Liver (tissue), 9 donors: ENCODE data around the gene CCT5. TPM values are rescaled to one million over a fixed set of nuclear protein-coding genes. Genes with fewer than 3 reads are reported as not detected.

Source experiments
- DNase-seq: peaks from one replicate; pipeline ENCODE4 v3.0.0-alpha.2; 2017; ENCODE audit warnings: low spot score
- H3K27ac ChIP-seq, 2 donors: one replicate each; pipeline ENCODE4 v1.7.0; 2013; ENCODE audit warnings: inconsistent platforms in 2 of 2, low read length in 2 of 2, control low read depth in 1 of 2, low read depth in 1 of 2, mild to moderate bottlenecking in 1 of 2
- H3K27me3 ChIP-seq, 4 donors: one replicate each; pipeline versions ENCODE4 v1.6.1 to v1.7.0; 2013; ENCODE audit warnings: low read length in 3 of 4, inconsistent platforms in 1 of 4, mild to moderate bottlenecking in 1 of 4, moderate library complexity in 1 of 4; ENCODE audit not compliant: control insufficient read depth in 4 of 4, insufficient read depth in 4 of 4
- H3K36me3 ChIP-seq, 4 donors: one replicate each; pipeline versions ENCODE4 v1.6.1 to v1.7.0; 2013; ENCODE audit warnings: low read length in 3 of 4, mild to moderate bottlenecking in 3 of 4, low read depth in 1 of 4, moderate library complexity in 1 of 4; ENCODE audit not compliant: control insufficient read depth in 4 of 4, insufficient read depth in 3 of 4
- H3K4me1 ChIP-seq, 4 donors: one replicate each; pipeline versions ENCODE4 v1.6.1 to v1.7.0; 2013; ENCODE audit warnings: low read length in 3 of 4, mild to moderate bottlenecking in 3 of 4, moderate library complexity in 1 of 4; ENCODE audit not compliant: control insufficient read depth in 4 of 4, insufficient read depth in 4 of 4
- H3K4me3 ChIP-seq, 3 donors: one replicate each; pipeline versions ENCODE4 v1.6.1 to v1.7.0; 2013; ENCODE audit warnings: low read length in 3 of 3, control low read depth in 1 of 3, low read depth in 1 of 3, mild to moderate bottlenecking in 1 of 3
- H3K9ac ChIP-seq, 2 donors: one replicate each; pipeline ENCODE4 v1.7.0; 2013; ENCODE audit warnings: low read length in 2 of 2, mild to moderate bottlenecking in 2 of 2, moderate library complexity in 2 of 2, control low read depth in 1 of 2, low read depth in 1 of 2
- H3K9me3 ChIP-seq, 4 donors: one replicate each; pipeline versions ENCODE4 v1.6.1 to v1.7.0; 2013; ENCODE audit warnings: low read length in 3 of 4; ENCODE audit not compliant: control insufficient read depth in 4 of 4
- ATF3 ChIP-seq: IDR thresholded peaks from 2 replicates; pipeline ENCODE4 v1.6.1; 2016; ENCODE audit warnings: antibody characterized with exemption
- CTCF ChIP-seq: fragments of 150-350 bp; IDR thresholded peaks from 2 replicates; pipeline ENCODE4 v1.5.1; 2017; ENCODE audit warnings: improper control_type of control experiment, low read depth, low read length; ENCODE audit not compliant: missing input control
- FOXA1 ChIP-seq: IDR thresholded peaks from 2 replicates; pipeline ENCODE4 v1.6.1; 2016; ENCODE audit warnings: antibody characterized with exemption
- FOXA2 ChIP-seq: IDR thresholded peaks from 2 replicates; pipeline ENCODE4 v1.6.1; 2016; ENCODE audit warnings: antibody characterized with exemption
- GABPA ChIP-seq, 2 donors: IDR thresholded peaks in 1 of 2; conservative IDR thresholded peaks in 1 of 2; 2 replicates each; pipeline ENCODE4 v1.6.1; 2016; ENCODE audit warnings: antibody characterized with exemption in 2 of 2, mild to moderate bottlenecking in 1 of 2, moderate library complexity in 1 of 2
- HNF4A ChIP-seq, 2 donors: conservative IDR thresholded peaks; 2 replicates each; pipeline ENCODE4 v1.6.1; 2016; ENCODE audit warnings: antibody characterized with exemption in 2 of 2, mild to moderate bottlenecking in 2 of 2
- JUND ChIP-seq, 2 donors: IDR thresholded peaks; 2 replicates each; pipeline ENCODE4 v1.6.1; 2016; ENCODE audit warnings: antibody characterized with exemption in 2 of 2
- MAX ChIP-seq: IDR thresholded peaks from 2 replicates; pipeline ENCODE4 v1.6.1; 2016; ENCODE audit warnings: antibody characterized with exemption
- RAD21 ChIP-seq, 2 donors: IDR thresholded peaks; 2 replicates each; pipeline ENCODE4 v1.6.1; 2016; ENCODE audit warnings: antibody characterized with exemption in 2 of 2, mild to moderate bottlenecking in 2 of 2
- REST ChIP-seq: IDR thresholded peaks from 2 replicates; pipeline ENCODE4 v1.6.1; 2016; ENCODE audit warnings: antibody characterized with exemption, mild to moderate bottlenecking
- RXRA ChIP-seq, 2 donors: IDR thresholded peaks; 2 replicates each; pipeline ENCODE4 v1.6.1; 2017 to 2018; ENCODE audit warnings: antibody characterized with exemption in 2 of 2, mild to moderate bottlenecking in 1 of 2
- SP1 ChIP-seq: IDR thresholded peaks from 2 replicates; pipeline ENCODE4 v1.6.1; 2018; ENCODE audit warnings: antibody characterized with exemption, mild to moderate bottlenecking
- TAF1 ChIP-seq: conservative IDR thresholded peaks from 2 replicates; pipeline ENCODE4 v1.6.1; 2016; ENCODE audit warnings: antibody characterized with exemption, mild to moderate bottlenecking
- YY1 ChIP-seq: IDR thresholded peaks from 2 replicates; pipeline ENCODE4 v1.6.1; 2016; ENCODE audit warnings: antibody characterized with exemption, mild to moderate bottlenecking
- ZBTB33 ChIP-seq: IDR thresholded peaks from 2 replicates; pipeline ENCODE4 v1.6.1; 2016; ENCODE audit warnings: antibody characterized with exemption
- WGBS: extraction: QIAGEN DNeasy Blood & Tissue Kit; methylation state at CpG from one replicate; pipeline ENCODE4 v1.1.7; 2013; 5-methylcytosine and 5-hydroxymethylcytosine counted together
- polyA plus RNA-seq, 2 donors: library from polyadenylated mRNA; stranded (reverse) in 1 of 2; unstranded in 1 of 2; fragments of 200-250 nt in 1 of 2; fragments of >200 nt in 1 of 2; fragmentation: Nextera tagmentation in 1 of 2; extraction: Ambion mirVana in 1 of 2; gene quantifications; one replicate each; pipeline versions ENCODE4 v1.2.1 to v1.2.3, GENCODE V29; 2013 to 2015
- total RNA-seq, 2 donors: library from RNA; depleted of rRNA; stranded (reverse); fragments of >200 nt; gene quantifications; one replicate each; pipeline ENCODE4 v1.2.3, GENCODE V29; 2014
- donor health status: healthy.
- donor health status: healthy.
- donor health status: healthy.
- donor health status: healthy.
- donor health status: healthy.

The CCT5 gene
- total and polyA plus RNA-seq, 4 donors = 68.4 to 157 (median 105) TPM

- H3K4me3 ChIP-seq = no peak overlapping the region
- DNase-seq = no peak
Measured at GRCh38 chr5:10201223-10201868, 48.7 kb upstream of the CCT5 start.

GRCh38 chr5:10202089-10202910 is 47.8 kb upstream of the CCT5 start:
- no peak overlapping the region for H3K9ac ChIP-seq
- no peak overlapping the region for H3K4me3 ChIP-seq
- no peaks in the 10 kb centered on the region for H3K4me1 ChIP-seq
- TF ChIP-seq FOXA2 (no peak), ATF3 (no peak), FOXA1 (no peak), CTCF (no peak), MAX (no peak), RAD21 (IDR thresholded peaks at IDR 0.05) (no peak), YY1 (no peak), GABPA (IDR thresholded peaks at IDR 0.05 in 1 of 2, conservative IDR thresholded peaks at IDR 0.05 in 1 of 2) (no peak), SP1 (no peak), TAF1 (no peak), ZBTB33 (no peak), JUND (IDR thresholded peaks at IDR 0.05) (no peak), RXRA (IDR thresholded peaks at IDR 0.05) (no peak), HNF4A (conservative IDR thresholded peaks at IDR 0.05) (no peak)
- no peak for DNase-seq
- no peak overlapping the region for H3K27ac ChIP-seq
- no peaks in the 10 kb centered on the region for H3K36me3 ChIP-seq
- H3K27me3 ChIP-seq = no peaks in the 10 kb centered on the region
- H3K9me3 ChIP-seq = peaks cover 0 to 7% (median 0%) of the 10 kb centered on the region in 4 donors
- WGBS = 91% methylated on average over 3 of the region's 3 CpGs

More at GRCh38 chr5:10201223-10201868, 48.7 kb upstream of the CCT5 start:
- WGBS = 50% methylated on average over 4 of the region's 4 CpGs
- TF ChIP-seq REST (no peak), RAD21 (IDR thresholded peaks at IDR 0.05) (peak in 1 of 2 donors; percentile 4), SP1 (no peak)
- Histone ChIP-seq H3K36me3 (no peaks in the 10 kb centered on the region), H3K4me1 (no peaks in the 10 kb centered on the region), H3K9ac (no peak overlapping the region), H3K27me3 (no peaks in the 10 kb centered on the region), H3K9me3 (peaks cover 0 to 12% (median 0%) of the 10 kb centered on the region in 4 donors), H3K27ac (no peak overlapping the region)
